GM12891 (cell line): ENCODE measurements around the gene APOH.
"Not testable (repeated sequence)": the region's sequence is repeated elsewhere in the genome, so short reads cannot be mapped to it uniquely, and the experiment has no call there.

Source experiments
- DNase-seq: peaks from one replicate; pipeline ENCODE4 v3.0.0; 2011; ENCODE audit warnings: low spot score; ENCODE audit not compliant: insufficient read length
- FAIRE-seq: peaks from 2 replicates; lab custom pipeline; 2011; peaks lifted over from hg19 to GRCh38; lab: Jason Lieb, UNC
- PAX5 ChIP-seq: IDR thresholded peaks from 2 replicates; pipeline ENCODE4 v1.6.1; 2011; ENCODE audit warnings: low read length, moderate library complexity, mild to moderate bottlenecking; ENCODE audit not compliant: insufficient read depth, severe bottlenecking
- POLR2A ChIP-seq: IDR thresholded peaks from 2 replicates; pipeline ENCODE4 v1.6.1; 2011; ENCODE audit warnings: low read depth, low read length, control low read depth
- POLR2AphosphoS5 ChIP-seq: IDR thresholded peaks from 2 replicates; pipeline ENCODE4 v1.6.1; 2011; ENCODE audit warnings: low read depth, low read length, control low read depth
- POU2F2 ChIP-seq: IDR thresholded peaks from 2 replicates; pipeline ENCODE4 v1.6.1; 2011; ENCODE audit warnings: low read depth, mild to moderate bottlenecking, control low read depth, low read length, moderate library complexity
- SPI1 ChIP-seq: IDR thresholded peaks from 2 replicates; pipeline ENCODE4 v1.6.1; 2011; ENCODE audit warnings: low read depth, low read length, control low read depth
- TAF1 ChIP-seq: IDR thresholded peaks from 2 replicates; pipeline ENCODE4 v1.6.1; 2011; ENCODE audit warnings: low read depth, low read length, control low read depth

APOH gene

GRCh38 chr17:66262767-66263166 is 33.6 kb upstream of the APOH start:
- TF ChIP-seq POU2F2 (no peak), PAX5 (no peak), TAF1 (no peak), POLR2A (no peak), POLR2AphosphoS5 (no peak), SPI1 (no peak)
- no peak for DNase-seq
- no peak for FAIRE-seq

- TF ChIP-seq TAF1, result no peak
- DNase-seq (no peak), FAIRE-seq (no peak)
Observed at GRCh38 chr17:66260688-66261087, 31.5 kb upstream of the APOH start.

GRCh38 chr17:66260275-66260674 is 31.1 kb upstream of the APOH start:
- FAIRE-seq (no peak), DNase-seq (no peak)
- TF ChIP-seq POLR2A (no peak), POU2F2 (no peak), TAF1 (no peak), PAX5 (no peak), POLR2AphosphoS5 (no peak), SPI1 (no peak)

GRCh38 chr17:66255527-66255971 is 26.3 kb upstream of the APOH start:
- DNase-seq (no peak), FAIRE-seq (no peak)
- TF ChIP-seq POU2F2 (no peak), TAF1 (no peak), POLR2A (no peak), SPI1 (no peak), POLR2AphosphoS5 (no peak), PAX5 (no peak)

- FAIRE-seq (no peak), DNase-seq (no peak)
- no peak for TF ChIP-seq POLR2A
Observed at GRCh38 chr17:66255112-66255511, 25.9 kb upstream of the APOH start.

GRCh38 chr17:66253458-66253857 is 24.2 kb upstream of the APOH start:
- DNase-seq, FAIRE-seq: not testable (repeated sequence)

GRCh38 chr17:66250686-66251085 is 21.5 kb upstream of the APOH start:
- no peak for TF ChIP-seq POLR2A
- TF ChIP-seq POU2F2, result no peak
- TF ChIP-seq TAF1, result no peak
- no peak for TF ChIP-seq PAX5
- TF ChIP-seq POLR2AphosphoS5, result no peak
- TF ChIP-seq SPI1, result no peak

GRCh38 chr17:66248285-66248684 is 19.1 kb upstream of the APOH start:
- TF ChIP-seq PAX5 (no peak), POLR2A (no peak), POU2F2 (no peak), TAF1 (no peak), SPI1 (no peak), POLR2AphosphoS5 (no peak)
- DNase-seq (no peak), FAIRE-seq (no peak)

More at GRCh38 chr17:66250686-66251085, 21.5 kb upstream of the APOH start:
- FAIRE-seq (no peak), DNase-seq (no peak)

- DNase-seq (no peak), FAIRE-seq (no peak)
Observed at GRCh38 chr17:66241839-66242238, 12.6 kb upstream of the APOH start.

GRCh38 chr17:66240630-66241029 is 11.4 kb upstream of the APOH start:
- no peak for DNase-seq
- no peak for TF ChIP-seq POLR2AphosphoS5
- TF ChIP-seq SPI1, result no peak
- TF ChIP-seq TAF1, result no peak
- no peak for TF ChIP-seq PAX5
- TF ChIP-seq POLR2A, result no peak
- TF ChIP-seq POU2F2, result no peak
- no peak for FAIRE-seq

More at GRCh38 chr17:66241839-66242238, 12.6 kb upstream of the APOH start:
- TF ChIP-seq POLR2AphosphoS5, result no peak
- TF ChIP-seq TAF1, result no peak
- TF ChIP-seq POU2F2, result no peak
- TF ChIP-seq SPI1, result no peak
- no peak for TF ChIP-seq POLR2A
- no peak for TF ChIP-seq PAX5

- FAIRE-seq, result no peak
- no peak for TF ChIP-seq POLR2AphosphoS5
- TF ChIP-seq POLR2A, result no peak
- no peak for TF ChIP-seq PAX5
- TF ChIP-seq TAF1, result no peak
- TF ChIP-seq POU2F2, result no peak
- TF ChIP-seq SPI1, result no peak
- no peak for DNase-seq
Observed at GRCh38 chr17:66240013-66240412, 10.8 kb upstream of the APOH start.
